ENCODE data around the gene RPL37. TPM values are rescaled to one million over a fixed set of nuclear protein-coding genes. Genes with fewer than 3 reads are reported as not detected.

The RPL37 gene
- total RNA-seq, 1 donor from 2014 or later, result 721 TPM

DNA sequence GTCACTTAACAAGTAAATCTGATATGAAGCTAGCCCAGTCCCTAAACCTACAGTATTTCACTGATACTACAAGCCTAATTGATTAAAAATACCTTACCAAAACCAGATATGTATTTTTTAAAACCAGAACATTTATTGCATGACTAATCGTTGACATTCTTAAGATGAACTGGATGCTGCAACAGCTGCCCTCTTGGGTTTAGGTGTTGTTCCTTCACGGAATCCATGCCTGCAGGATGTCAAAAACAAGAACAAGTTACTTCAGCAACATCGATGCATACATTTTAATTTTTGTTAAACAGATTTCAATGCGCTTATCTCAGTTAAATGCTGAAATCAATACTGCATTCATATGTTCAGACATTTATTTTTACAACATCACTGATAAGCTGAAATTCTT lies 2.7 kb downstream of the RPL37 start:
- Mint-ChIP-seq H3K36me3 (ENCODE audit: low read depth) (peaks cover 61% of the 10 kb centered on the region), H3K9me3 (ENCODE audit: low read depth) (no peaks in the 10 kb centered on the region), H3K27ac (ENCODE audit: unreplicated experiment) (peak overlapping the region; percentile 62), H3K4me3 (ENCODE audit: unreplicated experiment) (peak overlapping the region; percentile 9), H3K27me3 (ENCODE audit: low read depth) (no peaks in the 10 kb centered on the region), H3K4me1 (ENCODE audit: low read depth) (peaks cover 52% of the 10 kb centered on the region)
- DNase-seq (ENCODE audit: low spot score), result no peak
- TF ChIP-seq, protein P1, sequence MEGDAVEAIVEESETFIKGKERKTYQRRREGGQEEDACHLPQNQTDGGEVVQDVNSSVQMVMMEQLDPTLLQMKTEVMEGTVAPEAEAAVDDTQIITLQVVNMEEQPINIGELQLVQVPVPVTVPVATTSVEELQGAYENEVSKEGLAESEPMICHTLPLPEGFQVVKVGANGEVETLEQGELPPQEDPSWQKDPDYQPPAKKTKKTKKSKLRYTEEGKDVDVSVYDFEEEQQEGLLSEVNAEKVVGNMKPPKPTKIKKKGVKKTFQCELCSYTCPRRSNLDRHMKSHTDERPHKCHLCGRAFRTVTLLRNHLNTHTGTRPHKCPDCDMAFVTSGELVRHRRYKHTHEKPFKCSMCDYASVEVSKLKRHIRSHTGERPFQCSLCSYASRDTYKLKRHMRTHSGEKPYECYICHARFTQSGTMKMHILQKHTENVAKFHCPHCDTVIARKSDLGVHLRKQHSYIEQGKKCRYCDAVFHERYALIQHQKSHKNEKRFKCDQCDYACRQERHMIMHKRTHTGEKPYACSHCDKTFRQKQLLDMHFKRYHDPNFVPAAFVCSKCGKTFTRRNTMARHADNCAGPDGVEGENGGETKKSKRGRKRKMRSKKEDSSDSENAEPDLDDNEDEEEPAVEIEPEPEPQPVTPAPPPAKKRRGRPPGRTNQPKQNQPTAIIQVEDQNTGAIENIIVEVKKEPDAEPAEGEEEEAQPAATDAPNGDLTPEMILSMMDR (IDR thresholded peaks at IDR 0.05), result no peak

DNA sequence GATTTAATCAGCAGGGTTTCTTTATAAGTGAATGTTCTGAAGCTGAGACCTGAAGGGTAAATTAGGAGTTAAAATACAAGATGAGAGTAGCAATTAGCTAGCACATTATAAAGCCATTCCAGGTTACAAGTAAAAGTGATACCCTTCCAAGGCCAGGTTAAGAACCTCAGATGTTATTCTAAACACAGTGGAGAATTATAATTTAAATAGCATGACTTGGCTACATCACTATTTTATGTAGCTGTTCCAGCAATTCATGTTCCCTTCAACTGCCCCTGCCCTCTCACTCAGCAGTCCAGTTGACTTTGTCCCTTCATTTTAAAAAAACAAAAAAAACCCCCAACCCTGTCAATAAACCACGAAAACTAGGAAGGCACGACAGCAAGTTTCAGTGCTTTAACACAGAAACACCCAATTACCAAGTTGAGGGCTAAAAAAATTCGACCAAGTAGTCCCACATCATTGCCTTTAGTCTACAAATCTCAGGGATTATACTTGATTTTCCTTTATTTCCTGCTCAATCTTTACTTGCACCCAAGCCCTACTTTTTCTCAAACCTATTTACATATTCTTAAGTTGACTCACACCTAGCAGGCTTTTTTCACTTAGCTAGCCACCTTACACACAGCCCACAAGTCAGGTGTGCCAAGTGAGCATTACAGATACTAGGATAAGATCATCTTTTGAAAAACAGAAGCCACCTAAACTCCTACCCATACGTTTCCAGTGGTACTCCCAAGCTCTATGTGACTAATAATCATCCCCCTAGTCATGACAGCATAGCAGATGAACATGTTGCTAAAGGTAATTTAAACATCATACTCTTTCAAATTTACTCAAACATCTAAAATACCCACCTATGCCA lies 3.4 kb downstream of the RPL37 start:
- H3K27ac Mint-ChIP-seq (ENCODE audit: unreplicated experiment), result no peak overlapping the region
- no peak overlapping the region for H3K4me3 Mint-ChIP-seq (ENCODE audit: unreplicated experiment)
- H3K27me3 Mint-ChIP-seq (ENCODE audit: low read depth), result no peaks in the 10 kb centered on the region
- H3K9me3 Mint-ChIP-seq (ENCODE audit: low read depth), result no peaks in the 10 kb centered on the region
- TF ChIP-seq, protein P1 (IDR thresholded peaks at IDR 0.05), result no peak
- H3K4me1 Mint-ChIP-seq (ENCODE audit: low read depth), result peaks cover 52% of the 10 kb centered on the region
- peaks cover 65% of the 10 kb centered on the region for H3K36me3 Mint-ChIP-seq (ENCODE audit: low read depth)
- no peak for DNase-seq (ENCODE audit: low spot score)

DNA sequence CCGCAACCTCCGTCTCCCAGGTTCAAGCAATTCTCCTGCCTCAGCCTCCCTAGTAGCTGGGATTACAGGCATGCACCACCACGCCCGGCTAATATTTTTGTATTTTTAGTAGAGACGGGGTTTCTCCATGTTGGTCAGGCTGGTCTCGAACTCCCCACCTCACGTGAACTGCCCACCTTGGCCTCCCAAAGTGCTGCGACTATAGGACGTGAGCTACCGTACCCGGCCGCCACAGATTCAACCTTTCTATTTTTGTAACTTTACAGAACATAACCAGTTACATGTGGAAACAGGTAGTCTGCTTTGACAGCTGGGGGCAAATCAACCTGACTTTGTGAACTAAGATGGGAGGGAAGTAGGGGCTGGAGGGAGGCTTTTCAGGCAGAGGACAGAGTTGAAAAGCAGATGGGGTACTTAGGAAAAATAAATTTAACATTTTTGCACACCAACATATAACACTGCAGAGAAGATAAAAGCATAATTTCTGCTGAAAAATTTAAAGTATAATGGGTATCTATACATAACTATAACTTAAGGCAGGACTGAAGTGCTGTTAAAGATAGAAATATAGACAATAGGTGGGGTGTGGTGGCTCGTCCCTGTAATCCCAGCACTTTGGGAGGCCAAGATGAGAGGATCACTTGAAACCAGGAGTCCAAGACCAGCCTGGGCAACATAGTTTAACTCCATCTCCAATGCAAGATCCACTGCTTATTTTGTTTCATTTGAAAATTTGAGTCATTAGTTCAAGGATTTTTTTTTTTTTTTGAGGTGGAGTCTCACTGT lies 5.1 kb downstream of the RPL37 start:
- peaks cover 65% of the 10 kb centered on the region for H3K36me3 Mint-ChIP-seq (ENCODE audit: low read depth)
- no peak for DNase-seq (ENCODE audit: low spot score)
- no peaks in the 10 kb centered on the region for H3K9me3 Mint-ChIP-seq (ENCODE audit: low read depth)
- no peaks in the 10 kb centered on the region for H3K27me3 Mint-ChIP-seq (ENCODE audit: low read depth)
- H3K27ac Mint-ChIP-seq (ENCODE audit: unreplicated experiment), result peak overlapping the region; percentile 51
- TF ChIP-seq, protein P1 (IDR thresholded peaks at IDR 0.05), result no peak
- H3K4me1 Mint-ChIP-seq (ENCODE audit: low read depth), result peaks cover 40% of the 10 kb centered on the region
- no peak overlapping the region for H3K4me3 Mint-ChIP-seq (ENCODE audit: unreplicated experiment)

DNA sequence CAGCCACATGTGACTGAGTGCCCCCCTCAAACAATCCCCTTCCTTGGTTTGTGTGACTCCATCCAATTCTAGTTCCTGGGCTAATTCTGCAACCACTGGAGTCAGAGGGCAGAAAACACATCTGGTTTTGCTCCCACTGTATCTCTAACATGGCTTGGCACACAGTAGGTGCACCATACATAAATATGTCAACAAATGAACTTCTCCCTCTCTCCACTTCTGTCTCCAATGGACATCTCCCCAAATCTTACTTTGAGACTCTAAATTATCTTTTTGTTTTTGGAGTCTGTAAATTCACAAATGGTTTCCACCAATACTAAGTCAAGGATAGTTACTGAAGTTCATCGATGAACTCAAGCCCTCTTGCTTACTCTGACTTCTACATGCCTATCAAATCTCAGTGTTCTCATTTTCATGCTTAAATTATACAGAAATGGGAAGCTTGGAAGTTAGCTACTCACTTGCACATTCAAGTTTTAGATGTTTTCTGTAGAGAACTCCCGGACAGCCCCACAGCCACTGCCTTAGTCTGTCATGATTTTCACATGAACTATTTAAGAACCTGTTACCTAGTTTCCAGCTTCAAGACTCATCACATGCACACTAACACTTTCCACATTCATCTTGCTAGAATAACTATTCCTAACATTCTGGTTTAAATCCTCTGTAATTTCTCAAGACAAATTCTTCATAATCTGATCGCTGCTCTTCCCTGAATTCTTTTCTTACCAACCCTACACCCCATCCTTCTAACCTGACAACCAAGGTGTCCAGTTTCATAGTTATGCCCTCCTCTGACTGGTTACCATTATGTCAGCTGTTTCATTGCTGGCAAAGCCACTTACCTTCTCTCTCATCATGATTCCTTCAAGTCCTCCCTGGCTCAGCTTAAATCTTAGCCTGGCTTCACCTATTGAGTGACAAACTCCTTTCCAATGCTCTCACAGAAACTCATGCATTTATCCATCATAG lies 6.0 kb downstream of the RPL37 start:
- Mint-ChIP-seq H3K27ac (ENCODE audit: unreplicated experiment) (peak overlapping the region; percentile 71), H3K4me3 (ENCODE audit: unreplicated experiment) (no peak overlapping the region), H3K36me3 (ENCODE audit: low read depth) (peaks cover 60% of the 10 kb centered on the region), H3K27me3 (ENCODE audit: low read depth) (no peaks in the 10 kb centered on the region), H3K4me1 (ENCODE audit: low read depth) (peaks cover 34% of the 10 kb centered on the region), H3K9me3 (ENCODE audit: low read depth) (no peaks in the 10 kb centered on the region)
- TF ChIP-seq, protein P1 (IDR thresholded peaks at IDR 0.05), result no peak
- DNase-seq (ENCODE audit: low spot score), result no peak
